ENCODE measurements around the gene ADAMTS16. TPM values are rescaled to one million over a fixed set of nuclear protein-coding genes. Genes with fewer than 3 reads are reported as not detected.

The ADAMTS16 gene
- total RNA-seq, 2 experiments from 2014 or later: not detected

- H3K9me3 Mint-ChIP-seq: peaks cover 2% of the 10 kb centered on the region
- no peak for TF ChIP-seq CTCF (IDR thresholded peaks at IDR 0.05)
- H3K27me3 Mint-ChIP-seq: no peaks in the 10 kb centered on the region
- Histone ChIP-seq H3K27ac (ENCODE audit: low read depth in 1 of 2, low read length in 2 of 2) (no peak overlapping the region), H3K4me1 (ENCODE audit: insufficient read depth, low read length) (no peaks in the 10 kb centered on the region), H3K36me3 (ENCODE audit: insufficient read depth, low read length) (no peaks in the 10 kb centered on the region), H3K4me3 (ENCODE audit: low read length) (no peak overlapping the region), H3K27me3 (ENCODE audit: control insufficient read depth in 1 of 2, insufficient read depth in 2 of 2, low read length in 2 of 2) (peaks cover 0 to 3% of the 10 kb centered on the region in 2 experiments), H3K9me3 (ENCODE audit: control insufficient read depth in 1 of 2, insufficient read depth in 1 of 2, low read length in 2 of 2) (peaks cover 0 to 18% of the 10 kb centered on the region in 2 experiments)
- H3K4me3 Mint-ChIP-seq: no peak overlapping the region
- ChIA-PET POLR2A (no interaction called here), CTCF (no interaction called here)
- no peak for DNase-seq
- ATAC-seq (ENCODE audit: poor library complexity): no peak
- H3K4me1 Mint-ChIP-seq (ENCODE audit: low read depth): no peaks in the 10 kb centered on the region
- no peak overlapping the region for H3K27ac Mint-ChIP-seq
- no peaks in the 10 kb centered on the region for H3K36me3 Mint-ChIP-seq (ENCODE audit: low read depth)
- intact Hi-C loops (cut with DNase I, micrococcal nuclease): no loop called here
These were observed 81.6 kb downstream of the ADAMTS16 start for GRCh38 chr5:5221724-5222123.

GRCh38 chr5:5231576-5231975 lies 91.4 kb downstream of the ADAMTS16 start:
- Histone ChIP-seq H3K4me1 (ENCODE audit: insufficient read depth, low read length) (no peaks in the 10 kb centered on the region), H3K27me3 (ENCODE audit: control insufficient read depth in 1 of 2, insufficient read depth in 2 of 2, low read length in 2 of 2) (no peaks in the 10 kb centered on the region), H3K9me3 (ENCODE audit: control insufficient read depth in 1 of 2, insufficient read depth in 1 of 2, low read length in 2 of 2) (peaks cover 0 to 6% of the 10 kb centered on the region in 2 experiments), H3K27ac (ENCODE audit: low read depth in 1 of 2, low read length in 2 of 2) (no peak overlapping the region), H3K36me3 (ENCODE audit: insufficient read depth, low read length) (no peaks in the 10 kb centered on the region), H3K4me3 (ENCODE audit: low read length) (no peak overlapping the region)
- no peak overlapping the region for H3K27ac Mint-ChIP-seq
- no peaks in the 10 kb centered on the region for H3K36me3 Mint-ChIP-seq (ENCODE audit: low read depth)
- DNase-seq (no peak), ATAC-seq (ENCODE audit: poor library complexity) (no peak)
- no peaks in the 10 kb centered on the region for H3K27me3 Mint-ChIP-seq
- POLR2A ChIA-PET: no interaction called here
- H3K9me3 Mint-ChIP-seq: no peaks in the 10 kb centered on the region
- H3K4me3 Mint-ChIP-seq: no peak overlapping the region
- intact Hi-C loops (cut with DNase I, micrococcal nuclease): no loop called here
- CTCF ChIA-PET: no interaction called here
- no peak for TF ChIP-seq CTCF (IDR thresholded peaks at IDR 0.05)
- H3K4me1 Mint-ChIP-seq (ENCODE audit: low read depth): no peaks in the 10 kb centered on the region

GRCh38 chr5:5234912-5235311 lies 94.8 kb downstream of the ADAMTS16 start:
- no peak overlapping the region for H3K27ac ChIP-seq (ENCODE audit: low read depth in 1 of 2, low read length in 2 of 2)
- Mint-ChIP-seq H3K4me3 (no peak overlapping the region), H3K27ac (no peak overlapping the region), H3K4me1 (ENCODE audit: low read depth) (no peaks in the 10 kb centered on the region), H3K36me3 (ENCODE audit: low read depth) (no peaks in the 10 kb centered on the region), H3K27me3 (no peaks in the 10 kb centered on the region), H3K9me3 (no peaks in the 10 kb centered on the region)
- no peaks in the 10 kb centered on the region for H3K27me3 ChIP-seq (ENCODE audit: control insufficient read depth in 1 of 2, insufficient read depth in 2 of 2, low read length in 2 of 2)
- H3K4me1 ChIP-seq (ENCODE audit: insufficient read depth, low read length): no peaks in the 10 kb centered on the region
- DNase-seq (no peak), ATAC-seq (ENCODE audit: poor library complexity) (no peak)
- CTCF ChIA-PET: no interaction called here
- H3K36me3 ChIP-seq (ENCODE audit: insufficient read depth, low read length): no peaks in the 10 kb centered on the region
- peaks cover 0 to 6% of the 10 kb centered on the region in 2 experiments for H3K9me3 ChIP-seq (ENCODE audit: control insufficient read depth in 1 of 2, insufficient read depth in 1 of 2, low read length in 2 of 2)
- no peak for TF ChIP-seq CTCF (IDR thresholded peaks at IDR 0.05)
- POLR2A ChIA-PET: no interaction called here
- intact Hi-C loops (cut with DNase I, micrococcal nuclease): no loop called here
- H3K4me3 ChIP-seq (ENCODE audit: low read length): no peak overlapping the region

Measured in CD4-positive, alpha-beta T cell (primary cell).